Measurements from ENCODE around the gene SLC39A7.

DNA sequence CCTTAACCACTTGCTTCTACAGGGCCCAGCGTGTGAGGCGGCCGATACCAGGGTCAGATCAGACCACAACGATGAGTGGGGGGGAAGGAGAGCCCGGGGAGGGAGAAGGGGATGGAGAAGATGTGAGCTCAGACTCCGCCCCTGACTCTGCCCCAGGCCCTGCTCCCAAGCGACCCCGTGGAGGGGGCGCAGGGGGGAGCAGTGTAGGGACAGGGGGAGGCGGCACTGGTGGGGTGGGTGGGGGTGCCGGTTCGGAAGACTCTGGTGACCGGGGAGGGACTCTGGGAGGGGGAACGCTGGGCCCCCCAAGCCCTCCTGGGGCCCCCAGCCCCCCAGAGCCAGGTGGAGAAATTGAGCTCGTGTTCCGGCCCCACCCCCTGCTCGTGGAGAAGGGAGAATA lies 10.5 kb downstream of the SLC39A7 start:
- TF ChIP-seq, protein P1, sequence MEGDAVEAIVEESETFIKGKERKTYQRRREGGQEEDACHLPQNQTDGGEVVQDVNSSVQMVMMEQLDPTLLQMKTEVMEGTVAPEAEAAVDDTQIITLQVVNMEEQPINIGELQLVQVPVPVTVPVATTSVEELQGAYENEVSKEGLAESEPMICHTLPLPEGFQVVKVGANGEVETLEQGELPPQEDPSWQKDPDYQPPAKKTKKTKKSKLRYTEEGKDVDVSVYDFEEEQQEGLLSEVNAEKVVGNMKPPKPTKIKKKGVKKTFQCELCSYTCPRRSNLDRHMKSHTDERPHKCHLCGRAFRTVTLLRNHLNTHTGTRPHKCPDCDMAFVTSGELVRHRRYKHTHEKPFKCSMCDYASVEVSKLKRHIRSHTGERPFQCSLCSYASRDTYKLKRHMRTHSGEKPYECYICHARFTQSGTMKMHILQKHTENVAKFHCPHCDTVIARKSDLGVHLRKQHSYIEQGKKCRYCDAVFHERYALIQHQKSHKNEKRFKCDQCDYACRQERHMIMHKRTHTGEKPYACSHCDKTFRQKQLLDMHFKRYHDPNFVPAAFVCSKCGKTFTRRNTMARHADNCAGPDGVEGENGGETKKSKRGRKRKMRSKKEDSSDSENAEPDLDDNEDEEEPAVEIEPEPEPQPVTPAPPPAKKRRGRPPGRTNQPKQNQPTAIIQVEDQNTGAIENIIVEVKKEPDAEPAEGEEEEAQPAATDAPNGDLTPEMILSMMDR (IDR thresholded peaks at IDR 0.05 in 2 of 3, conservative IDR thresholded peaks at IDR 0.05 in 1 of 3; ENCODE audit: borderline replicate concordance in 1 of 3, insufficient read depth in 1 of 3, low read depth in 2 of 3, low read length in 2 of 3) = no peak
- TF ChIP-seq ZBTB33 (IDR thresholded peaks at IDR 0.05; ENCODE audit: extremely low read depth, insufficient replicate concordance, low read length) = no peak
- TF ChIP-seq POLR2A (IDR thresholded peaks at IDR 0.05; ENCODE audit: borderline replicate concordance, extremely low read depth, insufficient read depth, insufficient read length) = no peak
- no peak for TF ChIP-seq EZH2 (IDR thresholded peaks at IDR 0.05)
- no peak for TF ChIP-seq JUND (IDR thresholded peaks at IDR 0.05)
- TF ChIP-seq POLR2AphosphoS5 (IDR thresholded peaks at IDR 0.05; ENCODE audit: low read depth, low read length) = no peak
- TF ChIP-seq CBX3 (IDR thresholded peaks at IDR 0.05; ENCODE audit: low read depth) = no peak
- no peak for TF ChIP-seq ZNF274 (IDR thresholded peaks at IDR 0.05; ENCODE audit: low read depth, low read length)
- TF ChIP-seq EZH2phosphoT487 (IDR thresholded peaks at IDR 0.05; ENCODE audit: borderline replicate concordance) = no peak
- TF ChIP-seq MAX (IDR thresholded peaks at IDR 0.05) = no peak
- TF ChIP-seq SIN3A (IDR thresholded peaks at IDR 0.05; ENCODE audit: low read depth) = no peak
- TF ChIP-seq RAD21 (IDR thresholded peaks at IDR 0.05; ENCODE audit: low read depth) = no peak
